Measurements from ENCODE around the gene RYR3.
"Not testable (repeated sequence)": the region's sequence is repeated elsewhere in the genome, so short reads cannot be mapped to it uniquely, and the experiment has no call there.

The RYR3 gene

GRCh38 chr15:33559207-33559890 lies 248.6 kb downstream of the RYR3 start:
- no peak for TF ChIP-seq JUND (IDR thresholded peaks at IDR 0.05; ENCODE audit: low read depth)
- no peak for DNase-seq (ENCODE audit: low read depth in 1 of 2, low spot score in 1 of 2)
- in situ Hi-C loops (cut with HindIII; ENCODE audit: low pct_unique_long_range_greater_than_20kb, low sequenced_read_pairs), result no loop called here

DNA sequence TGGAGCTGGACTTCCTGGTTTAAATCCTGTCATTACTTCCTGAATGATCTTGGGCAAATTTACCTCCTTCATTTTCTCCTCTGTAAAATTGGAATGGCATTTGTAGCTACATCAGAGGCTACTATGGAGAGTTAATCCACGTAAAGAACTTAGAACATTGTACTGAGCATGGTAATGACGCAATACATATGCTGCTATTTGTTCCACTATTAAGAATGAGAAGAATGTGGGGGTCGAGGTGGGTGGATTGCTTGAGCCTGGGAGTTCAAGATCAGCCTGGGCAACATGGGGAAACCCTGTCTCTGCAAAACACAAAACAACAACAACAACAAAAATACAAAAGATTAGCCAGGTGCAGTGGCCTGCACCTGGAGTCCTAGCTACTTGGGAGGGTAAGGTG lies 250.6 kb downstream of the RYR3 start:
- in situ Hi-C loops (cut with HindIII; ENCODE audit: low pct_unique_long_range_greater_than_20kb, low sequenced_read_pairs), result no loop called here
- no peak for DNase-seq (ENCODE audit: low read depth in 1 of 2, low spot score in 1 of 2)
- no peak for TF ChIP-seq JUND (IDR thresholded peaks at IDR 0.05; ENCODE audit: low read depth)

DNA sequence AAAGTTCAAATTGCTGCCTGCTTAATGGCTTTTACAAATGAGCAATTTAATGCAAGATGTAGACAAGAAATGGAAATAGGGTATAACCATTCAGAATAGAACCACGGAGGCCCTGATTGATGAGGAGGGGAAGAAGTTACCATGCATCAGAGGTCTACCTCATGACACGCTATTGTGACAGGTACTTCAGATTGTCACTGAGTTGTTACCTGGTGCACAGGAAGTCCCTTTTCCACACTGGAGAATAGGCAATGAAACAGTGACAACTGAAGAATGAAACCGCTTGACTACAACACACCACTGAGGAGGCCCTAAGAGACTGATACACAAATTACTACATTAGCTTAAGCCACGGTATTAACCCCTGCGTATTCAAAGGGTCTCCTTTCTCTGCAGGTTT lies 251.2 kb downstream of the RYR3 start:
- no peak for TF ChIP-seq JUND (IDR thresholded peaks at IDR 0.05; ENCODE audit: low read depth)
- no peak for DNase-seq (ENCODE audit: low read depth in 1 of 2, low spot score in 1 of 2)
- in situ Hi-C loops (cut with HindIII; ENCODE audit: low pct_unique_long_range_greater_than_20kb, low sequenced_read_pairs), result no loop called here

DNA sequence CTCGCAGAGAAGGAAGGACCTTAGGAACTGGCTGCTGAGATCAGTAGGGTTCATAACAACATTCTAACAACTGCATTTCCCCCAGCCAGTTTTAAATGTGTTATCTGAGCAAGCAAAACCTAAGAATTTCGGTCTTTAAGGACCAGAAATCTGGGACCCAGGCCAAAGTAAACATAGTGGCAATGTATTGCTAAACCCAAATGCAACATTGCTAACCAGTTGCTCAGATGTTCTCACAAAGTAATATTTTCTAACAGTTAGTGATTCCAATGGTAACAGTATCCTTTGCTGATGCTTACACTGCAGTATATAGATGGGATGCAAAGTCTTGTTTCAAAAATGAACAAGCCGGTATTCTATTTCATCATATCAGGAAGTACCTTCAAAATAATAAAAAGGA lies 254.3 kb downstream of the RYR3 start:
- DNase-seq (ENCODE audit: low read depth in 1 of 2, low spot score in 1 of 2), result no peak
- in situ Hi-C loops (cut with HindIII; ENCODE audit: low pct_unique_long_range_greater_than_20kb, low sequenced_read_pairs), result no loop called here
- no peak for TF ChIP-seq JUND (IDR thresholded peaks at IDR 0.05; ENCODE audit: low read depth)

GRCh38 chr15:33567652-33568051 lies 256.9 kb downstream of the RYR3 start:
- TF ChIP-seq JUND (IDR thresholded peaks at IDR 0.05; ENCODE audit: low read depth), result no peak
- in situ Hi-C loops (cut with HindIII; ENCODE audit: low pct_unique_long_range_greater_than_20kb, low sequenced_read_pairs), result no loop called here
- DNase-seq (ENCODE audit: low read depth in 1 of 2, low spot score in 1 of 2), result no peak

- in situ Hi-C loops (cut with HindIII; ENCODE audit: low pct_unique_long_range_greater_than_20kb, low sequenced_read_pairs), result no loop called here
- no peak for TF ChIP-seq JUND (IDR thresholded peaks at IDR 0.05; ENCODE audit: low read depth)
- no peak for DNase-seq (ENCODE audit: low read depth in 1 of 2, low spot score in 1 of 2)
Measured at GRCh38 chr15:33569036-33569435, 258.3 kb downstream of the RYR3 start.

DNA sequence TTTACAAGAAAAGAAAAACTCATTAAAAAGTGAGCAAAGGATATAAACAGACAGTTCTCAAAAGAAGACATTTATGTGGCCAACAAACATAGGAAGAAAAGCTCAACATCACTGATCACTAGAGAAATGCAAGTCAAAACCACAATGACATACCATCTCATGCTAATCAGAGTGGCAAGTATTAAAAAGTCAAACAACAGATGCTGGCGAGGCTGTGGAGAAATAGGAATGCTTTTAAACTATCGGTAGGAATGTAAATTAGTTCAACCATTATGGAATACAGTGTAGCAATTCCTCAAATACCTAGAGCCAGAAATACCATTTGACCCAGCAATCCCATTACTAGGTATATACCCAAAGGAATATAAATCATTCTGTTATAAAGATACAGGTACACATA lies 267.1 kb downstream of the RYR3 start:
- in situ Hi-C loops (cut with HindIII; ENCODE audit: low pct_unique_long_range_greater_than_20kb, low sequenced_read_pairs); DNase-seq (ENCODE audit: low read depth in 1 of 2, low spot score in 1 of 2): not testable (repeated sequence)

GRCh38 chr15:33580526-33580925 lies 269.8 kb downstream of the RYR3 start:
- in situ Hi-C loops (cut with HindIII; ENCODE audit: low pct_unique_long_range_greater_than_20kb, low sequenced_read_pairs), result no loop called here
- TF ChIP-seq JUND (IDR thresholded peaks at IDR 0.05; ENCODE audit: low read depth), result no peak
- no peak for DNase-seq (ENCODE audit: low read depth in 1 of 2, low spot score in 1 of 2)

GRCh38 chr15:33581032-33581431 lies 270.3 kb downstream of the RYR3 start:
- in situ Hi-C loops (cut with HindIII; ENCODE audit: low pct_unique_long_range_greater_than_20kb, low sequenced_read_pairs), result no loop called here
- DNase-seq (ENCODE audit: low read depth in 1 of 2, low spot score in 1 of 2), result no peak
- TF ChIP-seq JUND (IDR thresholded peaks at IDR 0.05; ENCODE audit: low read depth), result no peak

GRCh38 chr15:33584797-33585196 lies 274.0 kb downstream of the RYR3 start:
- DNase-seq (ENCODE audit: low read depth in 1 of 2, low spot score in 1 of 2), result no peak
- TF ChIP-seq JUND (IDR thresholded peaks at IDR 0.05; ENCODE audit: low read depth), result no peak
- in situ Hi-C loops (cut with HindIII; ENCODE audit: low pct_unique_long_range_greater_than_20kb, low sequenced_read_pairs), result no loop called here

GRCh38 chr15:33586786-33587697 lies 276.3 kb downstream of the RYR3 start:
- in situ Hi-C loops (cut with HindIII; ENCODE audit: low pct_unique_long_range_greater_than_20kb, low sequenced_read_pairs), result no loop called here
- no peak for TF ChIP-seq JUND (IDR thresholded peaks at IDR 0.05; ENCODE audit: low read depth)
- no peak for DNase-seq (ENCODE audit: low read depth in 1 of 2, low spot score in 1 of 2)

DNA sequence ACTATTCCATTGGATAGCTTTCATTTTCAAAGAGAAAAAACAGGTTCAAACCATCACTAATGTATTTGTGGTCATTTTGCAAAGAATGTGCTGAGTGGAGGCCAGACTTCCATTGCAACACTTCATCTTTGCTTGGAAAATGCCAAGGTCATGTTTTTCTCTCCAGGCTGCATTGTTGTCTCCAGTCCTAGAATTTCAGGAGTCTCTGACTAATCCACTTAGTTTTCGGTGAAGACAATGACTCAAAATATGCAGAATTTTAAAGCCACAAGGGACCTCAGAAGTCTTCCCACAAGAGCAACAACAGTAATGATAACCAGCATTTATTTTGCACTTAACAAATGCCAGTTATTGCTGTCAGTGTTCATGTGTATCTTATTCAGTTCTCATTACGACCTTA lies 277.0 kb downstream of the RYR3 start:
- in situ Hi-C loops (cut with HindIII; ENCODE audit: low pct_unique_long_range_greater_than_20kb, low sequenced_read_pairs), result no loop called here

GRCh38 chr15:33592864-33593263 lies 282.1 kb downstream of the RYR3 start:
- no peak for DNase-seq (ENCODE audit: low read depth in 1 of 2, low spot score in 1 of 2)
- no peak for TF ChIP-seq JUND (IDR thresholded peaks at IDR 0.05; ENCODE audit: low read depth)
- in situ Hi-C loops (cut with HindIII; ENCODE audit: low pct_unique_long_range_greater_than_20kb, low sequenced_read_pairs), result no loop called here

More for the DNA sequence above, 277.0 kb downstream of the RYR3 start:
- no peak for TF ChIP-seq JUND (IDR thresholded peaks at IDR 0.05; ENCODE audit: low read depth)
- DNase-seq (ENCODE audit: low read depth in 1 of 2, low spot score in 1 of 2), result no peak

- in situ Hi-C loops (cut with HindIII; ENCODE audit: low pct_unique_long_range_greater_than_20kb, low sequenced_read_pairs); DNase-seq (ENCODE audit: low read depth in 1 of 2, low spot score in 1 of 2): not testable (repeated sequence)
Measured at GRCh38 chr15:33598382-33598781, 287.6 kb downstream of the RYR3 start.
